ENCODE measurements around the gene DNAJC13. TPM values are rescaled to one million over a fixed set of nuclear protein-coding genes. Genes with fewer than 3 reads are reported as not detected.

The DNAJC13 gene
- total and polyA plus RNA-seq, 4 donors: 6.3 to 22.8 (median 15.4) TPM

DNA sequence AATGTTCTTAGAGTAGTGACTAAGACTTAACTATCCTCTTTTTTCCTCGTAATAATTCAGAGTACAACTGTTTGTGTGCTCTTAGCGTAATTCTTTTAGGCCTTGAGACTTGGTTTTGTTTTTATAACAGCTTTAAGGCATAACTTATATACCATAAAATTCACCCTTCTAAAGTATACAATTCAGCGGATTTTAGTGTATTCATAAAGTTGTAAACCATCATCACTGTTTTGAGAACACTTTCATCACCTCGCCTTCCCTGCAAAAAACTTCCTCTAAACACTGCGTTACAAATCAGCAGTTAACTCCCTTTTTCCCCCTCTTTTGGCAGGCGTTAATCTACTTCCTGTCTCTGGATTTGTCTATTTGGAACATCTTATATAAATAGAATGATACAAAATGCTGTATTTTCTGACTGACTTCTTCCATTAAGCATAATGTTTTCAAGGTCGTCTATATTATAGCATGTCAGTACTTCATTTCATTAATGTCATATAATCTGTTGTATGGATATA, 18.7 kb downstream of the DNAJC13 start:
- whole genome bisulfite sequencing: 71% methylated on average over 7 of the region's 7 CpGs
- Histone ChIP-seq H3K27me3 (ENCODE audit: control insufficient read depth in 4 of 4, insufficient read depth in 4 of 4, low read length in 3 of 4) (no peaks in the 10 kb centered on the region), H3K4me3 (ENCODE audit: low read depth in 1 of 3, low read length in 3 of 3) (no peak overlapping the region), H3K9me3 (ENCODE audit: control insufficient read depth in 4 of 4, low read length in 3 of 4) (no peaks in the 10 kb centered on the region), H3K4me1 (ENCODE audit: control insufficient read depth in 4 of 4, insufficient read depth in 4 of 4, low read length in 3 of 4) (no peaks in the 10 kb centered on the region), H3K9ac (ENCODE audit: low read depth in 1 of 2, low read length in 2 of 2) (no peak overlapping the region), H3K36me3 (ENCODE audit: control insufficient read depth in 4 of 4, insufficient read depth in 3 of 4, low read depth in 1 of 4, low read length in 3 of 4) (peaks cover 0 to 6% (median 0%) of the 10 kb centered on the region in 4 donors), H3K27ac (ENCODE audit: low read depth in 1 of 2, low read length in 2 of 2) (no peak overlapping the region)
- no peak for DNase-seq (ENCODE audit: low spot score)
- no peak for TF ChIP-seq RAD21 (IDR thresholded peaks at IDR 0.05)
- TF ChIP-seq, protein P1, sequence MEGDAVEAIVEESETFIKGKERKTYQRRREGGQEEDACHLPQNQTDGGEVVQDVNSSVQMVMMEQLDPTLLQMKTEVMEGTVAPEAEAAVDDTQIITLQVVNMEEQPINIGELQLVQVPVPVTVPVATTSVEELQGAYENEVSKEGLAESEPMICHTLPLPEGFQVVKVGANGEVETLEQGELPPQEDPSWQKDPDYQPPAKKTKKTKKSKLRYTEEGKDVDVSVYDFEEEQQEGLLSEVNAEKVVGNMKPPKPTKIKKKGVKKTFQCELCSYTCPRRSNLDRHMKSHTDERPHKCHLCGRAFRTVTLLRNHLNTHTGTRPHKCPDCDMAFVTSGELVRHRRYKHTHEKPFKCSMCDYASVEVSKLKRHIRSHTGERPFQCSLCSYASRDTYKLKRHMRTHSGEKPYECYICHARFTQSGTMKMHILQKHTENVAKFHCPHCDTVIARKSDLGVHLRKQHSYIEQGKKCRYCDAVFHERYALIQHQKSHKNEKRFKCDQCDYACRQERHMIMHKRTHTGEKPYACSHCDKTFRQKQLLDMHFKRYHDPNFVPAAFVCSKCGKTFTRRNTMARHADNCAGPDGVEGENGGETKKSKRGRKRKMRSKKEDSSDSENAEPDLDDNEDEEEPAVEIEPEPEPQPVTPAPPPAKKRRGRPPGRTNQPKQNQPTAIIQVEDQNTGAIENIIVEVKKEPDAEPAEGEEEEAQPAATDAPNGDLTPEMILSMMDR (IDR thresholded peaks at IDR 0.05; ENCODE audit: low read depth, low read length, missing input control): no peak

DNA sequence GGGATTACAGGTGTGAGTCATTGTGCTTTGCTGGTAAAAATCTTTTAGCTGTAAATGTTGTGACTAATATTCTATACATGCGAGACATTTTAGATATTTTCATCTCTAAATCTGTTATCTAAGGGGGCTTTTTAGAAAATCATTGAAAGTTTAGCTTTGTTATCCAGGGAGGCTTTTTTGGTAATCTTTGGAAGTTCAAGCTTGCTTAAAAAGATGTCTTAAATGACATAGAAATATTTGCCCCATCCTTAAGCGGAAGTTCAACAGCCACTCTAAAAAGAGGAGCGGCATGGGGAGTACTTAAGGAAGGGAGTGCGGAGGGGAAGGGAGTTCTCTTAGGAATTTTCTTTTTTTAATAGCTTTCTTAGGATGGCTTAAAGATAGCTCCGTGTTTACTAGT, 26.1 kb downstream of the DNAJC13 start:
- peaks cover 0 to 2% (median 0%) of the 10 kb centered on the region in 4 donors for H3K4me1 ChIP-seq (ENCODE audit: control insufficient read depth in 4 of 4, insufficient read depth in 4 of 4, low read length in 3 of 4)
- TF ChIP-seq, protein P2, sequence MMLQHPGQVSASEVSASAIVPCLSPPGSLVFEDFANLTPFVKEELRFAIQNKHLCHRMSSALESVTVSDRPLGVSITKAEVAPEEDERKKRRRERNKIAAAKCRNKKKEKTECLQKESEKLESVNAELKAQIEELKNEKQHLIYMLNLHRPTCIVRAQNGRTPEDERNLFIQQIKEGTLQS (IDR thresholded peaks at IDR 0.05): no peak
- no peak for TF ChIP-seq HNF4G (IDR thresholded peaks at IDR 0.05)
- TF ChIP-seq JUND (IDR thresholded peaks at IDR 0.05): no peak
- TF ChIP-seq RXRA (IDR thresholded peaks at IDR 0.05): no peak
- TF ChIP-seq NR2F2 (IDR thresholded peaks at IDR 0.05): no peak
- TF ChIP-seq, protein P1 (IDR thresholded peaks at IDR 0.05; ENCODE audit: low read depth, low read length, missing input control): no peak
- TF ChIP-seq TAF1 (conservative IDR thresholded peaks at IDR 0.05): no peak
- TF ChIP-seq, protein P3, sequence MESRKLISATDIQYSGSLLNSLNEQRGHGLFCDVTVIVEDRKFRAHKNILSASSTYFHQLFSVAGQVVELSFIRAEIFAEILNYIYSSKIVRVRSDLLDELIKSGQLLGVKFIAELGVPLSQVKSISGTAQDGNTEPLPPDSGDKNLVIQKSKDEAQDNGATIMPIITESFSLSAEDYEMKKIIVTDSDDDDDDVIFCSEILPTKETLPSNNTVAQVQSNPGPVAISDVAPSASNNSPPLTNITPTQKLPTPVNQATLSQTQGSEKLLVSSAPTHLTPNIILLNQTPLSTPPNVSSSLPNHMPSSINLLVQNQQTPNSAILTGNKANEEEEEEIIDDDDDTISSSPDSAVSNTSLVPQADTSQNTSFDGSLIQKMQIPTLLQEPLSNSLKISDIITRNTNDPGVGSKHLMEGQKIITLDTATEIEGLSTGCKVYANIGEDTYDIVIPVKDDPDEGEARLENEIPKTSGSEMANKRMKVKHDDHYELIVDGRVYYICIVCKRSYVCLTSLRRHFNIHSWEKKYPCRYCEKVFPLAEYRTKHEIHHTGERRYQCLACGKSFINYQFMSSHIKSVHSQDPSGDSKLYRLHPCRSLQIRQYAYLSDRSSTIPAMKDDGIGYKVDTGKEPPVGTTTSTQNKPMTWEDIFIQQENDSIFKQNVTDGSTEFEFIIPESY (IDR thresholded peaks at IDR 0.05): no peak
- 97% methylated on average over 5 of the region's 5 CpGs for WGBS
- peaks cover 0 to 2% (median 0%) of the 10 kb centered on the region in 4 donors for H3K36me3 ChIP-seq (ENCODE audit: control insufficient read depth in 4 of 4, insufficient read depth in 3 of 4, low read depth in 1 of 4, low read length in 3 of 4)
- H3K27me3 ChIP-seq (ENCODE audit: control insufficient read depth in 4 of 4, insufficient read depth in 4 of 4, low read length in 3 of 4): no peaks in the 10 kb centered on the region
- no peak for DNase-seq (ENCODE audit: low spot score)
- H3K27ac ChIP-seq (ENCODE audit: low read depth in 1 of 2, low read length in 2 of 2): no peak overlapping the region
- H3K9me3 ChIP-seq (ENCODE audit: control insufficient read depth in 4 of 4, low read length in 3 of 4): no peaks in the 10 kb centered on the region
- no peak overlapping the region for H3K9ac ChIP-seq (ENCODE audit: low read depth in 1 of 2, low read length in 2 of 2)
- no peak overlapping the region for H3K4me3 ChIP-seq (ENCODE audit: low read depth in 1 of 3, low read length in 3 of 3)

DNA sequence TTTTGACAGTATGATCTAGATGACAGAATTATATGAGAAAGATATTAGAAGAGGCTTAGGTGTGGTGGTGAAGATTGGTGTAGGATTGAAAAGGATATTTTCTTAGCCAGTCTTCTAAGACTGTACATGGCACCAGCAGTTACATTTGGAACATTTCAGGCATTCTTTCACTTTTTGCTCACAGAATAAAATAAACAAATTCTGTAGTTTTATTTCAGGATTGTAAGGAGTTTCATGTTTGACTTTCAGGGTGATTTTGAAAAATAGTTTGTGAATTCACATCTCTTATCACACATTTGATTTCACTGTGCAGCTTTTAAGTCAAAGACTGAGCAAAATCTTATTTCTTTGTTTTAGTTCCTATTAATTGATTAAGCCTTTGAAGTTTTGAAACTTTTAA, 27.1 kb downstream of the DNAJC13 start:
- Histone ChIP-seq H3K27ac (ENCODE audit: low read depth in 1 of 2, low read length in 2 of 2) (no peak overlapping the region), H3K27me3 (ENCODE audit: control insufficient read depth in 4 of 4, insufficient read depth in 4 of 4, low read length in 3 of 4) (no peaks in the 10 kb centered on the region), H3K9me3 (ENCODE audit: control insufficient read depth in 4 of 4, low read length in 3 of 4) (no peaks in the 10 kb centered on the region), H3K4me1 (ENCODE audit: control insufficient read depth in 4 of 4, insufficient read depth in 4 of 4, low read length in 3 of 4) (peaks cover 0 to 2% (median 0%) of the 10 kb centered on the region in 4 donors), H3K9ac (ENCODE audit: low read depth in 1 of 2, low read length in 2 of 2) (no peak overlapping the region), H3K4me3 (ENCODE audit: low read depth in 1 of 3, low read length in 3 of 3) (no peak overlapping the region), H3K36me3 (ENCODE audit: control insufficient read depth in 4 of 4, insufficient read depth in 3 of 4, low read depth in 1 of 4, low read length in 3 of 4) (peaks cover 0 to 2% (median 0%) of the 10 kb centered on the region in 4 donors)
- no peak for TF ChIP-seq EGR1 (IDR thresholded peaks at IDR 0.05; ENCODE audit: low read depth in 2 of 2)
- DNase-seq (ENCODE audit: low spot score): no peak

All from liver (tissue), 9 donors.